ENCODE results near the gene TMEM42.

Gene TMEM42

GRCh38 chr3:44914936-44915335 lies 53.2 kb downstream of the TMEM42 start:
- DNase-seq, result no peak
